Hindlimb muscle (tissue), 1 donor: Measurements from ENCODE around the gene ISLR. TPM values are rescaled to one million over a fixed set of nuclear protein-coding genes. Genes with fewer than 3 reads are reported as not detected.

Experiments used
- DNase-seq: peaks from one replicate; pipeline ENCODE4 v3.0.0-alpha.2; 2013
- polyA plus RNA-seq: library from polyadenylated mRNA; unstranded; fragments of 120-200 nt; gene quantifications from one replicate; pipeline ENCODE4 v1.2.1, GENCODE V29; 2013; ENCODE audit not compliant: insufficient read length

ISLR gene, protein sequence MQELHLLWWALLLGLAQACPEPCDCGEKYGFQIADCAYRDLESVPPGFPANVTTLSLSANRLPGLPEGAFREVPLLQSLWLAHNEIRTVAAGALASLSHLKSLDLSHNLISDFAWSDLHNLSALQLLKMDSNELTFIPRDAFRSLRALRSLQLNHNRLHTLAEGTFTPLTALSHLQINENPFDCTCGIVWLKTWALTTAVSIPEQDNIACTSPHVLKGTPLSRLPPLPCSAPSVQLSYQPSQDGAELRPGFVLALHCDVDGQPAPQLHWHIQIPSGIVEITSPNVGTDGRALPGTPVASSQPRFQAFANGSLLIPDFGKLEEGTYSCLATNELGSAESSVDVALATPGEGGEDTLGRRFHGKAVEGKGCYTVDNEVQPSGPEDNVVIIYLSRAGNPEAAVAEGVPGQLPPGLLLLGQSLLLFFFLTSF
- polyA plus RNA-seq: 152 TPM

DNA sequence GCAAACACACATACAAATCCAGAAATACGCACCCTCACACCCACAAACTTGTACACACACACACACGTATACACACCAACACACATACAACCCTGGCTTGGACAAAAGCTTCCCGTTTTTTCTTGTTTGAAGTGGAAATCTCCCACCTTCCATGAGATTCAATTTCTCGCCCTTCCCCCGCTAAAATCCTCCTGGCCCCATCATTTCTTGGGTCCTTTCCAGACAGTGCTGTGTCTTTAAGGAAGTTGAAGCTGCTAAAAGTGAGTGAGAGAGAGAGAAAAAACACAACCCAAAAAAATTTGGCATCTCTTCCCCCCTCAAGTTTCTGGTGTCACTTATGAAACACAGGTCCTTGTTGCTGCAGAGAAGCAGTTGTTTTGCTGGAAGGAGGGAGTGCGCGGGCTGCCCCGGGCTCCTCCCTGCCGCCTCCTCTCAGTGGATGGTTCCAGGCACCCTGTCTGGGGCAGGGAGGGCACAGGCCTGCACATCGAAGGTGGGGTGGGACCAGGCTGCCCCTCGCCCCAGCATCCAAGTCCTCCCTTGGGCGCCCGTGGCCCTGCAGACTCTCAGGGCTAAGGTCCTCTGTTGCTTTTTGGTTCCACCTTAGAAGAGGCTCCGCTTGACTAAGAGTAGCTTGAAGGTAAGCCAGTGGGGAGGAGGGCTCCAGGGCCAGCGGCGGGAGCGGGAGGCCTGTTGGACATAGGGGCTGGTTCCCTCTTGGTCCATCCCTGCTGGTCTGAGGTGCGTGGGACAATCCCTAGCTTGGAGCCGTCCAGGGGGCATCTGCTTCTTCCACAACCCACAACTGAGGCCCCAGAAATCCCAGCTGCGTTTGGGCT is at the start of gene ISLR:
TSS of gene ISLR (plus strand) at position 331 of the 839 bp plus-strand sequence. CDS start 1,149 bp downstream, outside the sequence.
- DNase-seq: peak; percentile 92

DNA sequence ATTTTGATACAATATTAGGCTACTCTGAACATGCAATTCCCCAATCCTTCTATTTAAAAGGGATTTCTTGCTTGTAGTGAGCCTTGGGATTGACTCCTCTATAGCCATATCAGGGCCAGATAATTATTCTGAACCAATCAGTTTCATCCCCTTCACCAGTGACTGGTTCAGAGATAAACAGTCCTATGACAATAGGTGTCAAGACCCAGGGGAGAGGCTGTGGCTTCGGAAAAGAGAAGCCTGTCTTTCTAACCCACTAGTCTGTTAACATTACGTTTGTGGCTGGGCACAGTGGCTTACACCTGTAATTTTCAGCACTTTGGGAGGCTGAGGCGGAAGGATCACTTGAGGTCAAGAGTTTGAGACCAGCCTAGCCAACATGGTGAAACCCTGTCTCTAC is 49.3 kb upstream of the ISLR start:
- no peak for DNase-seq

DNA sequence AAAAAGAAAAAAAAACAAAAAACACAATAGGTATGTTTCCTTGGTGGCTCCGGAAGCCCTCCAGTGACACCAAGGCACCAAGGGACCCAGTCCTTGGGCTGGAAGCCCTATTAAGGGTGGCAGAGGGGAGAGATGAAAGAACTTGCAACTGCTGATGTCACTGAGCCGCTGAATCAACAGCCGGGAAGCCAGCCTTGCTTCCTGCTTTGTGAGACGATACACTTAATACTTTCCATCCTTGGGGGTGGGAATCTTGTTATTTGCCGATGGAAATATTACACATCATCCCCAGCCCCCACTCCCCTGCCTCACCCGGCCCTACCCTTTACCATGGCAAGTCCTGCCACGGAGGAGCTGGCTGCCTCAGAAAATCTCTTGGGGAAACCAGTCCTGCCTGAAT is 48.8 kb upstream of the ISLR start:
- DNase-seq: no peak

DNA sequence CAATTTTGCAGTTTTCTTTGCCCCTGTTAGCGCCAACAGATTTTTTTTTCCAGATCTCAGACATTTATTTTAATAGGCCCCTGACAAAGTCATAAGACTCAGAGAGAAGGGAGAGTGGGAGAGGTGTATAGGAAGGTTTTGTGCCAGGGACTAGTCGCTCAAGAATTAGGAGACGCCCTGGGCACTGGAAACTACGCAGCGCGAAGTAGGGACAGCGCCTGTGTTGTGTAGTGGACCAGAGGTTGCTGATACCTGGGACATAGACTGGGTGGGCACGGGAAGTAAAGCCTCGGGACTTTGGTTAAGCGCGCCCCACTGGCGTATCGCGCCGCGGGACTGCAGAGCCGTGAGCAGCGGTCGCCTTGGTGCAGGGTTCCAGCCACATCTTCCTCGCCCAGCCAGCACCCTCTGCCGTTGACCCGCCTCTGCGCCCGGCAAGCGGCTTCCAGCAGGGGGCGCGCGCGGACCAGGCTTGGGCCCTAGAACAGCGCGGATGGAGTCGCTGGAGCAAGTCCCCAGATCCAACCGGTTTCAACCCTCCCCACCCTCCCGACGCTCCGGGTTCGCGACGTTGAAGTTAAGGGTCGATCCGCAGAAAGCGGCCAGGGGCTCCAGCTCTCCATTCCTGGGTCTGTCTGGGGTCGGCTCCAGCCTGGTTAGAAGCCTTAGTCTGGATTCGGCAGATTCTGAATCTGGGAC is 46.1 kb upstream of the ISLR start:
- DNase-seq: peak; percentile 93

DNA sequence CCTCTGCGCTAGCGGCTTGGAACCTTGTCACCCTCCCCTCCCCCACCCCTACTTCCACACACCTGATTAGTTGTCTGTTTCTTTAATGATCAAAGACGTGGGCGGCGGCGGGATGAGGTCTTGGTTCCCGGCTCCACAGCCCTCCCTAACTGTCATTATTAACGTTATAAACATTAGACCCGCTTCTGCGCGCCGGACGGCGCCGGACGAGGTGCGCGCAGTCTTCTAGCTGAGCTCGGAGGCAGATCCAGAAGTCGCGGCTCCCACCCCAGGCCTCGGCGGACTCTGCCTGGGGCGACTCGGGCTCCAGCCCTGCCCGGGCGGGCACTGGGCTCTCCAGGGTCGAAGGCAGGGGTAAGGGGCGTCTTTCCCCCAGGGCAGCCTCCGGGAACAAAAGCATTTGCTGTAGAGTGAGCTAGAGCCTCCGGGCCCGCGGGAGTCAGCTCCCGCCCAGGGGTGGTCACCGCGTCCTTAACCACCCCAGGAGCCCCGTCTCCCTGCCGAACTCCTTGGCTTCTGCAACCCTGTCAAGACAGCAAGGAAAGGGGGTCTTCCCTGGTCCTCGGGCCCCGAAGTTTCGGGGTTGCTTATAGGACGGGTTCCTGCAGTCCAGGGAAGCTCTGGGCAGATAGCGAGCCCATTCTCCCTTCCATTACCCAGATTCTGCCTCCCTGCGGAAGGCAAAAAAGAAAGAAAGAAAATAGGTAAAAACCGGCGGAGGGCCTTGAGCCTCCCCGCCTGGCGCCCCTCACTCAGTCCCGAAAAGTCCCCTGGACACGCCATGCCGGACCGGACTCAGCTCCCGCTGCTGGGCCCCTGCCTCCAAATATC is 45.3 kb upstream of the ISLR start:
- DNase-seq: no peak

DNA sequence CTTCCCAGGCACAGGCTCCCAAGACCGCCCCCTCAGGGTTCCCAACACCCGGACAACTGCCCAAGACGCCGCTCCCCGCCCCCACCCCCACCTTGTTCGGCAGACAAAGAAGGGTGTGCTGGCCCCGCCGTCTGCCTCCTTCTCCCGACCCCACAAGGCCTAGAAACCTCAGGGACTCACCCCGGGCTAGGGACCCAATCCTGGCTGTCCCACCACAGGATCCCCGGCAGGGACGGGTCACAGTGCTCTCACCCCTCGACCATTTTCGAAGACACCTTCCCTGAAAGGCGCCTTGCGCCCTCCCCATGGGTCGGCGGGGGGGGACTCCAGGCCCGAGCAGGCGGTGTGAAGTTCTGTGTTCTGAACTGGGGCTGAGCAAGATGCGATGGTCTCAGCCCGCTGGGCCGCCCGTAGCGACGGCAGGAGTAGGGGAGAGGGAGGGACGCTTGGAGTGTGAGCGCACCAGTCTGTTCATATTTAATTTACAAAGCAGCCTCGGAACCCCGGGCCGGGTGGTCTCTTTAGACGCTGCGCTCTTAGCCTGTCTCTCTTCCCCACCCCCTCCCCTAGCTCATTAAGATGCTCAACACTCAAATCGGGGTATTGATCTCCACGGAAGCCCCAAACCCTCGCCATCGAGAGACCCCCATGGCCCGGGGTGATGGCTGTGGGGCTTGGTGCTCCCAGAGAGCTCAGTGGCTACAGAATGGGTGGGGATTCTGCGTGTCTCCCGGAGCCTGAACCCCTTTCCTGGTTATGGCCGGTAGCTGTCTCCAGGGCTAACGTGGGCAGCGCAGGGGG is 44.5 kb upstream of the ISLR start:
- DNase-seq: peak; percentile 59

DNA sequence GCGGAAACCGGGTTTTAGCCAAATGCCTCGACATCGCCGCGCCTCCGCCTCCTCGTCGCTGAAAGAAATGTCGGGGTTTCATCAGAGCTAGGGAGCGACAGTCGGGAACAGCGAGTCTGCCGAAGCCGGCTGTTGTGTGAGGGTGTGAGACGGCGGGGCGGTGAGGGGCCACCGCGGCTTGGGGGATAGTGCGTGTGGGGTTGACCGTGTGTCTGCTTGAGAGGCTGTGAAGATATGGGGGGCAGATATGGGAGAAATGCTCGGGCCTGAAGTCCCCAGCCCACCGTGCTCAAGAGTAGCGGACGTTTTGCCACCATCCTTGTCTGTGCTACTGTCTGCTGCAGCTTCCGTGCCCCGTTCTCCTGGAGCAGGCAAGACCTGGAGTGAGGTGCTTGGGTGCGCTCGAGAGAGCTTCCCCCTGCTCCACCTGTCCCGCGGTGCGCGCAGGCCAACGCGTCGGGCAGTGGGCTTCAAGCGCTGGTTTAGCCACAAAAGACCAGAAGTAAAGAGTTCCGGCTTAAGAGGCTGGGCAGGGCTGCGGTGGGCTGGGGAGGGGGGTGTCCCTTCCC is 43.8 kb upstream of the ISLR start:
- DNase-seq: no peak

DNA sequence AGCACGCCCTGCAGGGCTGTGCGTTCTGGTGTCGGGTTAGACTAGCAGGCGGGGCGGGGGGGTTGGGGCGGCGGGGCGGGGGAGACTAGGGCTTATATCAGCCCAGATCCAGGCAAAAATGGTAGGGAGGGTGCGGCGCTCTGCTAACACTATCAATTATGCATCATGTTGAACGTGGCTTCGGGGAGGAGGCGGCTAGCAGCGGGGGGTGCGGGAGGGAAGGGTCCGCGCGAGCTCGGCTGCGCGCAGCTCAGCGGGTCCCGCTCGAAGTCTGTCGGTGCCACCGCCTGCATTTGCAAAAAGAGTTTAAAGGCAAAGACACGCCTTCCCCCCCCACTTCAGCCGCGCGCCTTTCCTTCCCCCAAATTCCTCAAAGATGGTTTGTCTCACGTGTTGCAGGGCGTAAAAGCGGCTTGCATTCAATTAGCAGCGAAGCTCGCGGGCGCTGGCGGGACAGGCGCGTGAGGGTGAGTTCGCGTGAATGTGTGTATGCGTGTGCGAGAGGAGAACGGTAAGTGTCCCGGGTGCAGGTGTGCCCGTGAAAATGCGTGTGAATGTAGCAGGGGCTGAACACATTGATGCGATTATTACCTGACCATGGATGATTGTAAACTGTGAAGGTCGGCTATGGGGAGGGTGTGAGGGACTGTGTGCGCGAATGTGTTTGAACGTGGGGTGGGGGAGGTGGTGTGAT is 43.2 kb upstream of the ISLR start, which contains the start of gene ISLR2:
TSS of gene ISLR2 (plus strand) at position 432 of the 694 bp plus-strand sequence. CDS start 2,169 bp downstream, outside the sequence.
- DNase-seq: peak; percentile 58

DNA sequence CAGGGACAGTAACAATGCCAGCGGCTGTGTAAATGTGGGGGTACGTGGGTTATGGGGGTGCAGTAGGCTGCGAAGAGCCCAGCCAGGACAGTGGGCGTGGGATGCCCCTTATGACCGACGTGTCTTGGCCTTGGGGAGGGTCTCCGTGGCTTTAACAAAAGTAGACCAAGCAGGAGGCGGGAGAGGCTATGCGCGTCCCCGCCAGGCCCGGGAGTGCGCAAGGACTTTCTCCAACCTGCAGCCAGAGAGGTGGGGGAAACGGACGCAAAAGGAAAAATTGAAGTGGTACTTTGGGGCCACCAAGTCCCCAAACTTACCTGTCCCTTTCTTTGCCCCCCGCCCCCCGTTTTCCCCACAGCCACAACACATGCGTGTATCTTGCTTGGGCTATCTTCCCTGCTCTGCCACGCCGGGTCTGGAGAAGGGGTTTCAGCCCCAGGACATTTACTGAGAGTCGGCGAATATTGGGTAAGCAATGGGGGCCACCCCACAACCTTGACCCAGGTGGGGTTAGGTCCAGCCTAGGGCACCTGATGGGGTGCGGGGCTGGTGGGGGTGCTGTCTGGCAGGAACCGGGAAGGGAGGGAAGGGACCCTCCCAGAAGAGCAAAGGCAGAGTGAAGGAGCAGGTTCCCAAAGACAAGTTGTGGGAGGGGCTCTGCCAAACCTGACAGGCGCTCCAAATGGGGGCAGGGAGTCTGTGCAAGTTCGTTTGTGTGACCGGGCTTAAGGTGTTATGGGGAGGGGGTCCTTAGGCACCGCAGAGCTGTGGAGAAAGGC is 42.5 kb upstream of the ISLR start:
- no peak for DNase-seq

DNA sequence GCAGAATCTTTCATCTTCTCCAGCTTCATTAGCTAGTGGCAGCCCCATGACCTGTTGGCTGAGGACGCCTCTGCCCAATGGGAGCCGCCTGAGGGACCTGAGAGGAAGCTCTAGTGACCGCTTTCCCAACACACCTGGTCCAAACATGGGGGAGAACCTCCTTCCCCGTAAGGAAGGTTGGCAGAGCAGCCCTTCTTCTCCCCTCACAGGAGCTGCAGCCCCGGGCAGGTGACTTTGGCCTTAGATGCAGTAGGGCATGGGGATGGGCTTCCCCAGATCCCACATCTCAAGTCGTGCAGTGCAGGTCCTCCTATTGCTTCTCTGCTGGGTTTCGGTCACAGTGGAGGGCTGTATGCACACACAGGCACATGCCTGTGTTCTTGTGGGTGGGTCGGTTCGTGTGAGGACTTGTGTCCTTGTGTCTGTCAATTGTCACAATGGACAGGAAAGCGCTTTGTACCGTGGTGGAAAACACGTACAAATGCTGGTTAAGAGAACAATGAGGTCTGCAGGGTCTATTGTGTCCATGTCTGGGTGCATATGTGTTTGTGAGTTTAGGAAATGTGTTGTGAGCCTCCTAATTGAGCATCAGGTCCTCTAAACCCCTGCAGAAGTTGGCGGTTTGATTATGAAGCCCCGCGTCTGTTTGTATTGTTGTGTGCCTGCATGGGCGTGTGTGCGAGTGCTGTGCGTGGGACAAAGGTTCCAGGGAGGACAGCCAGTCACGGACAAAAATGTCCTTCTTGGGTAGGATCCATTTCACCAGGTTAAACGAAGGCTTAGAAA is 41.7 kb upstream of the ISLR start:
- no peak for DNase-seq

DNA sequence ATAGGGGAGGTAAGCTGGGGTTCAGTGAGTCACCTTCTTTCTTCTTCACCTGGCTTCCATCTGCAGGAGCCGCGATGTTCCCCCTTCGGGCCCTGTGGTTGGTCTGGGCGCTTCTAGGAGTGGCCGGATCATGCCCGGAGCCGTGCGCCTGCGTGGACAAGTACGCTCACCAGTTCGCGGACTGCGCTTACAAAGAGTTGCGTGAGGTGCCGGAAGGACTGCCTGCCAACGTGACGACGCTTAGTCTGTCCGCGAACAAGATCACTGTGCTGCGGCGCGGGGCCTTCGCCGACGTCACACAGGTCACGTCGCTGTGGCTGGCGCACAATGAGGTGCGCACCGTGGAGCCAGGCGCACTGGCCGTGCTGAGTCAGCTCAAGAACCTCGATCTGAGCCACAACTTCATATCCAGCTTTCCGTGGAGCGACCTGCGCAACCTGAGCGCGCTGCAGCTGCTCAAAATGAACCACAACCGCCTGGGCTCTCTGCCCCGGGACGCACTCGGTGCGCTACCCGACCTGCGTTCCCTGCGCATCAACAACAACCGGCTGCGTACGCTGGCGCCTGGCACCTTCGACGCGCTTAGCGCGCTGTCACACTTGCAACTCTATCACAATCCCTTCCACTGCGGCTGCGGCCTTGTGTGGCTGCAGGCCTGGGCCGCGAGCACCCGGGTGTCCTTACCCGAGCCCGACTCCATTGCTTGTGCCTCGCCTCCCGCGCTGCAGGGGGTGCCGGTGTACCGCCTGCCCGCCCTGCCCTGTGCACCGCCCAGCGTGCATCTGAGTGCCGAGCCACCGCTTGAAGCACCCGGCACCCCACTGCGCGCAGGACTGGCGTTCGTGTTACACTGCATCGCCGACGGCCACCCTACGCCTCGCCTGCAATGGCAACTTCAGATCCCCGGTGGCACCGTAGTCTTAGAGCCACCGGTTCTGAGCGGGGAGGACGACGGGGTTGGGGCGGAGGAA is 40.5 kb upstream of the ISLR start:
- DNase-seq: no peak

DNA sequence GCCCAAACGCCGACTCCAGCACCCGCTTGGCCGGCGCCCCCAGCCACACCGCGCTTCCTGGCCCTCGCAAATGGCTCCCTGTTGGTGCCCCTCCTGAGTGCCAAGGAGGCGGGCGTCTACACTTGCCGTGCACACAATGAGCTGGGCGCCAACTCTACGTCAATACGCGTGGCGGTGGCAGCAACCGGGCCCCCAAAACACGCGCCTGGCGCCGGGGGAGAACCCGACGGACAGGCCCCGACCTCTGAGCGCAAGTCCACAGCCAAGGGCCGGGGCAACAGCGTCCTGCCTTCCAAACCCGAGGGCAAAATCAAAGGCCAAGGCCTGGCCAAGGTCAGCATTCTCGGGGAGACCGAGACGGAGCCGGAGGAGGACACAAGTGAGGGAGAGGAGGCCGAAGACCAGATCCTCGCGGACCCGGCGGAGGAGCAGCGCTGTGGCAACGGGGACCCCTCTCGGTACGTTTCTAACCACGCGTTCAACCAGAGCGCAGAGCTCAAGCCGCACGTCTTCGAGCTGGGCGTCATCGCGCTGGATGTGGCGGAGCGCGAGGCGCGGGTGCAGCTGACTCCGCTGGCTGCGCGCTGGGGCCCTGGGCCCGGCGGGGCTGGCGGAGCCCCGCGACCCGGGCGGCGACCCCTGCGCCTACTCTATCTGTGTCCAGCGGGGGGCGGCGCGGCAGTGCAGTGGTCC is 39.7 kb upstream of the ISLR start:
- no peak for DNase-seq

DNA sequence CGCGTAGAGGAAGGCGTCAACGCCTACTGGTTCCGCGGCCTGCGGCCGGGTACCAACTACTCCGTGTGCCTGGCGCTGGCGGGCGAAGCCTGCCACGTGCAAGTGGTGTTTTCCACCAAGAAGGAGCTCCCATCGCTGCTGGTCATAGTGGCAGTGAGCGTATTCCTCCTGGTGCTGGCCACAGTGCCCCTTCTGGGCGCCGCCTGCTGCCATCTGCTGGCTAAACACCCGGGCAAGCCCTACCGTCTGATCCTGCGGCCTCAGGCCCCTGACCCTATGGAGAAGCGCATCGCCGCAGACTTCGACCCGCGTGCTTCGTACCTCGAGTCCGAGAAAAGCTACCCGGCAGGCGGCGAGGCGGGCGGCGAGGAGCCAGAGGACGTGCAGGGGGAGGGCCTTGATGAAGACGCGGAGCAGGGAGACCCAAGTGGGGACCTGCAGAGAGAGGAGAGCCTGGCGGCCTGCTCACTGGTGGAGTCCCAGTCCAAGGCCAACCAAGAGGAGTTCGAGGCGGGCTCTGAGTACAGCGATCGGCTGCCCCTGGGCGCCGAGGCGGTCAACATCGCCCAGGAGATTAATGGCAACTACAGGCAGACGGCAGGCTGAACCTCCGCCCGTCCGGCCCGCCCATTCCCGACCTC is 39.0 kb upstream of the ISLR start:
- DNase-seq: no peak

DNA sequence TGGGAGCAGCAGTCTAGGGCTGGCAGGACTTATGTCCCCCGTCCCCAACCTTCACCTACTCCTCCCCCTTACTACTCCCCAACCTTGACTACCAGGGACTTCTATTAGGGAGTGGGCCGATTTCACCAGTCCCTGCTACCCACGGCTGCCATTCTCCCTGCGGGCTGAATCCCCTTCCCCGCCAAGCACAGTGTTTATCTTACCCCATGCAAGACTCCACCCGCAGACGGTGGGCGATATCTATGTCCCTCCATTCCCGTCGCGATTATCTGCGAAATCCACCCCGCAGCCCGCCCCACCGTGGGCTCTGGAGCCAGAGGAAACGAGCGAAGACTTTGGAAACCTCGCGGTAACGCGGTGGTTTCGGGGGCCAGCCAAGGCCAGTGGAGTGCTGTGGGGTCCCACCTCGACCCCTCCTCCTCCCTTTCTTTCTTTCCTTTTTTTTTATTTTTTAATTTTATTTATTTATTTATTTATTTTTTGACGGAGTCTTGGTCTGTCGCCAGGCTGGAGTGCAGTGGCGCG is 38.4 kb upstream of the ISLR start:
- DNase-seq: no peak

DNA sequence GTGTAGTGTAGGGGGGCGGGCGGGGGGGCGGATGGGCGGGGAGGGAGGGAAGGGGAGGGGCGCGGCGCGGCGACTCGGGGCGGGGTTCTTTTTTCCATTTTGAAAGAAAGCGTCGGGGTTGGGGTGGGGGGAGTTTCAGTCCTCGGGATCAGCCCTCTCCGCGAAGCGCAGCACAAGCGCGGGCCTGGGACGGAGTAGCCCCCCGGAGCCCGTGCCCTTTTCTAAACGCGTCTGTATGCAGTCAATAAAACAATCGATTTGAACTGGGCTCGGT is 37.0 kb upstream of the ISLR start:
- DNase-seq: peak; percentile 67
